HFF-Myc (cell line): ENCODE data around the gene SERGEF.

Experiments
- DNase-seq: peaks from one replicate; pipeline ENCODE4 v3.0.0-alpha.2; 2011; ENCODE audit warnings: low read depth; ENCODE audit errors: extremely low read depth
- H3K4me3 ChIP-seq: replicated peaks from 2 replicates; pipeline ENCODE4 v1.5.1; 2011; ENCODE audit warnings: low read depth, mild to moderate bottlenecking, control low read depth, low read length
- TF ChIP-seq, protein P1 (sequence below): IDR thresholded peaks from 2 replicates; pipeline ENCODE4 v1.5.1; 2012; ENCODE audit warnings: mild to moderate bottlenecking, low read depth, low read length, control low read depth; ENCODE audit errors: missing control alignments

Gene SERGEF

DNA sequence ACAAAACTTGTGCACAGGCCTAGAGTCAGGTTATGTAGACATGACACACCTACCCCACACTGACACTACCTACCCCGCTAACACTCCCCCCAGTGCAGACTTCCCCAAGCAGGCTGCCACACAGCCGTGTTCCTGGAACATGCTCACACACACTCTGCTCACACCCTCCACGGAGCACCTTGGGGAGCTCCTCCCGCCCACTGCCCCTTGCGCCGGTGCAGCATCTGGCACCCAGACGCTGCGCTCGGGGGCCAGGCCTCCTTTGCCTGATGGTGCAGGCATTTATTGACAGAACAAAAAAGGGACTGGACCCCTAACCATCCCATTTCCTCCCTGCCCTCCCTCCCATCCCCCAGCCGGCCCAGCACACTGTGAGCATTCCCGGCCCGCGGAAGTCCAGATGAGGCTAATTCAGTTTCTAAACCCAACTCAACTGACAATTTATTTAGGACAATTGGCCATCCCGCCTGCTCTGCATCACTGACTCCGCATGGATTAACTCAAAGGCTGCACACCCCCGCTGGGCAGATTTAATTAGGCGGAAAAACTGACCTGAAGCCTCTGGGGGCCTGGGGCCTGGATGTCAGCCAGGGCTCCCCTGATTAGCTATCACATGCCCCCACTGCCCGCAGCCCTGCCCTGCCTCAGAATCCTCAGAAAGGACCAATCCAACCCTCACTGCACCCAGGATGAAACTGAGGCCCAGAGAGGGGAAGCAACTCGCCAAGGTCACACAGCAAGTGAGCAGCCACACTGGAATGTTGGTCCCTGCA is 248.2 kb downstream of the SERGEF start:
- DNase-seq, result no peak
- TF ChIP-seq, protein P1, sequence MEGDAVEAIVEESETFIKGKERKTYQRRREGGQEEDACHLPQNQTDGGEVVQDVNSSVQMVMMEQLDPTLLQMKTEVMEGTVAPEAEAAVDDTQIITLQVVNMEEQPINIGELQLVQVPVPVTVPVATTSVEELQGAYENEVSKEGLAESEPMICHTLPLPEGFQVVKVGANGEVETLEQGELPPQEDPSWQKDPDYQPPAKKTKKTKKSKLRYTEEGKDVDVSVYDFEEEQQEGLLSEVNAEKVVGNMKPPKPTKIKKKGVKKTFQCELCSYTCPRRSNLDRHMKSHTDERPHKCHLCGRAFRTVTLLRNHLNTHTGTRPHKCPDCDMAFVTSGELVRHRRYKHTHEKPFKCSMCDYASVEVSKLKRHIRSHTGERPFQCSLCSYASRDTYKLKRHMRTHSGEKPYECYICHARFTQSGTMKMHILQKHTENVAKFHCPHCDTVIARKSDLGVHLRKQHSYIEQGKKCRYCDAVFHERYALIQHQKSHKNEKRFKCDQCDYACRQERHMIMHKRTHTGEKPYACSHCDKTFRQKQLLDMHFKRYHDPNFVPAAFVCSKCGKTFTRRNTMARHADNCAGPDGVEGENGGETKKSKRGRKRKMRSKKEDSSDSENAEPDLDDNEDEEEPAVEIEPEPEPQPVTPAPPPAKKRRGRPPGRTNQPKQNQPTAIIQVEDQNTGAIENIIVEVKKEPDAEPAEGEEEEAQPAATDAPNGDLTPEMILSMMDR, result no peak
- no peak overlapping the region for H3K4me3 ChIP-seq

DNA sequence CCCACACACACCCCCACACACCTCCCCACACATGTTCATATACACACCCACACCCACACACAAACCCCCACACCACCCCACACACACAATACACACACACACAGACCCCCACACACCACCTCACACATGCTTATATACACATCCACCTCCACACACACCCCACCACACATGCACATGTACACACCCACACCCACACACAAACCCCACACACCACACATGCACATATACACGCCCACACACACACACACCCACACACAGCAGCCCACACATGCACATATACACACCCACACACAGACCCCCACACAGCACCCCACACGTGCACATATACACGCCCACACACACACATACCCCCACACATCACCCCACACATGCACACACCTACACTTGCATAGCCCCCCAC is 249.1 kb downstream of the SERGEF start:
- TF ChIP-seq, protein P1, result no peak
- DNase-seq, result no peak
- no peak overlapping the region for H3K4me3 ChIP-seq

DNA sequence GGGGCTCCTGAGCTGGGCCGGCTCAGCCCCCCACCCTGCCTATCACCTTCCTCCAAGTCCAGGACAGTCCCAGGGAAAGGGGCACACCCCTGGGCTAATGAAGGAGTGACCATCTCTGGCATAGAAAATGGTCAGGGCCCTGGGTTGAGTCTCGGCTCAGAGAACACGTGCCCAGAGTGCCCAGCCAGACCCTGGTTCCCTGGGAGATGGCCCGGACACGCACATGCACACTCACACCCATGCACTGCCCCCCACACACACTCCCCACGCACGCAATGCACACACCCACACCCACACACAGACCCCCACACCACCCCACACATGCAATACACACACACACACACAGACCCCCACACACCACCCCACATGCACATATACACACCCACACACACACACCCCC is 249.6 kb downstream of the SERGEF start:
- no peak overlapping the region for H3K4me3 ChIP-seq
- DNase-seq, result no peak
- TF ChIP-seq, protein P1, result no peak

DNA sequence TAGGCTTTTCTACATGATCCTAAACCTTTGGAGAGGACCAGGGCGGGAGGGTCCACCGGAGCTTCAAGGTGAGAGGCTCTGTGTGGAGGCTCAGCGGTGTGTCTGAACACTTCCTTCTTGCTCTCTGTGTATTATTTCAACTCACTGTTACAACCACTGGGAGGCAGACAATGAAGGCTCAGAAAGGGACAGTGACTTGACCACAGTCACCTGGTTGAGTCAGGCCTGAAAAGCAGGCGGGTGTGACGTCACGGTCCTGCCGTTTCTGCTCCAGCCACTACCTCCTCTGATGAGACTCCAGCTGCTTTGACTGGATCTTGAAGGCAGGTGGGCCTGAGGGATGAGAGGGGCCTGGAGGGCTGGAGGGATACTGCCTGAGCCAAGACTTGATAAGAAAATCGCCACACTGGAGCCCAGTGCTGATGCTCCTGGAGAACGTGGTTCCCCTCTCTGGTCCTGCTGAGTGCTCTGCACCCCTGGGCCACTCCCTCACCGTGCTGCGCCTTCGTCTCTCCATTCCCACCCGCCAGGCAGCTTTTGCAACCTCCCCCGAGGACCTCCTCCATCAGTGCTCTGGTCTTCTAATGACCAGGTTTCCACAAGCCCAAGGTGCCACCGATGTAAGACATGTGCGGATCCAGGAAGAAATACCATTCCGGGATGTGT is 250.4 kb downstream of the SERGEF start:
- DNase-seq, result no peak
- TF ChIP-seq, protein P1, result no peak
- no peak overlapping the region for H3K4me3 ChIP-seq

DNA sequence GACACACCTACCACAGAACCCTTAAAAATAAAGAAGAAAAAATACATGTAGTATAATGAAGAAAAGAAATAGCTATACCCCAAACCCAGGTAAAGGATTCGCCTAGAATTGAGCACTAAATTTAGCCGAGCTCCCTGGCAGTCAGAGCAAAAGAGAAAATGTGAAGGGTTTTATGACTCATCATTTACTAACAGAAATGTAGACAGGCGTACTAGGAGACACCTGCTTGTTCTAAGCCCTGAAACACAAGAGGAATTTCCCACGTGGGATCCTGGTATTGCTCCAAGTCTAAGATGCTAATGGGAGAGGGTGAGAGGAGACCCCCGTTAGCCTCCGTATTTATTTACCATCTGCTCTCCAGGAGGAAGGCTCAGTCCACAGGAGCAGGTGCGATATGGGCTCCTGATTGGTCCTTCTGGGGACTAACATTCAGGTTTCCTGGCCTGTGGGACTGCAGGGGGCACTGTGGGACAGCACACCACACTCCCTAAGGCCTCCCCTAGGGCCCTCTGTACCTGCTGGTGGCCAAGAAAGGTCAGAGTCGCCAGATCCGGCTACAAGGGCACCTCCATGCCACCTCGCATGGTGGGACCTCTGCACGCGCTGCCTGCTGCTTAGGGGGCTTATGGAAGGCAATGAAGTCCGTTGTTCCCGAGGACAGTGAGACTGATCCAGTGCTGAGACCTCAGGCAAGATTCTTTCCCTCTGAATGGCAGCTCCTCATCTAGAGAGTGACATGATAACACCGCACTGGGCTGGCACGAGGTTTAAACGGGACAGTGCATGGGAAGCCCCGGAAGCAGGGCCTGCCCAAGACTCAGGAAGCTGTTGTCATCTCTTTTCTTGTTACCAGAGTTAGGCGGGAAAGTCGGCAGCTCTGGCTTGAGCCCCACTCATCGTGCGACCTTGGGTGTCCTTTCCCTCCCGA is 252.5 kb downstream of the SERGEF start:
- H3K4me3 ChIP-seq, result no peak overlapping the region
- TF ChIP-seq, protein P1, result peak; percentile 71
- peak; percentile 6 for DNase-seq

DNA sequence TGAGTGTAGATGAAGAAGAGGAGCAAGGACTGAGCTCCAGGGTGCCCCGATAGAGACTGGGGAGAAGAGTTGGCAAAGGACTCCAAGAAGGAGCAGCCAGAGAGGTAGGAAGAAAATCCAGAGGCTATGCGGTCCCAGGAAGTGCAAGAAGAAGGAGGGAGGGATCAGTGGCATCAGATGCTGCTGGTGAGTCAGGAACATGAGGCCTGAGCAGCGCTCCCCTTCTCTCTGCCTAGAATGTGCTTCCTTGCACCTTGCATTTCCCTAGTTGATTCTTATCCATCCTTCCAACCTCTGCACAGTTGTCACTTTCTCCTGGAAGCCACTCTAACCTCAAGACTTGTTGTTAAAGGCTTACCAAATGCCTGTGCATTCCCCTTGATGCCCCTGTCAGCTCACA is 257.0 kb downstream of the SERGEF start:
- no peak overlapping the region for H3K4me3 ChIP-seq
- TF ChIP-seq, protein P1, result no peak
- no peak for DNase-seq
